Right forelimb (tissue), 1 donor: ENCODE results near the gene XYLT1.

Source experiments
- DNase-seq: peaks from one replicate; pipeline ENCODE4 v3.0.0-alpha.2; 2018

XYLT1 gene

GRCh38 chr16:17275076-17276009 lies 195.4 kb downstream of the XYLT1 start:
- DNase-seq, result no peak

- no peak for DNase-seq
These were observed 197.6 kb downstream of the XYLT1 start for GRCh38 chr16:17273142-17273561.

- DNase-seq, result no peak
These were observed 198.0 kb downstream of the XYLT1 start for GRCh38 chr16:17272716-17273115.

GRCh38 chr16:17271687-17272086 lies 199.1 kb downstream of the XYLT1 start:
- peak; percentile 71 for DNase-seq

- no peak for DNase-seq
These were observed 200.1 kb downstream of the XYLT1 start for GRCh38 chr16:17270683-17271109.

GRCh38 chr16:17270111-17270510 lies 200.6 kb downstream of the XYLT1 start:
- DNase-seq, result no peak

GRCh38 chr16:17269439-17269838 lies 201.3 kb downstream of the XYLT1 start:
- no peak for DNase-seq

GRCh38 chr16:17266608-17267313 lies 204.0 kb downstream of the XYLT1 start:
- no peak for DNase-seq

GRCh38 chr16:17265154-17265553 lies 205.6 kb downstream of the XYLT1 start:
- no peak for DNase-seq

GRCh38 chr16:17261197-17261858 lies 209.4 kb downstream of the XYLT1 start:
- no peak for DNase-seq

GRCh38 chr16:17260276-17260849 lies 210.4 kb downstream of the XYLT1 start:
- DNase-seq, result no peak

- DNase-seq, result no peak
These were observed 210.9 kb downstream of the XYLT1 start for GRCh38 chr16:17259751-17260270.

GRCh38 chr16:17258848-17259713 lies 211.7 kb downstream of the XYLT1 start:
- DNase-seq, result no peak

- DNase-seq, result no peak
These were observed 212.6 kb downstream of the XYLT1 start for GRCh38 chr16:17258077-17258599.

GRCh38 chr16:17257426-17258023 lies 213.2 kb downstream of the XYLT1 start:
- DNase-seq, result no peak

- no peak for DNase-seq
These were observed 218.1 kb downstream of the XYLT1 start for GRCh38 chr16:17252701-17253100.

GRCh38 chr16:17252064-17252463 lies 218.7 kb downstream of the XYLT1 start:
- no peak for DNase-seq

GRCh38 chr16:17251496-17251895 lies 219.3 kb downstream of the XYLT1 start:
- no peak for DNase-seq

- no peak for DNase-seq
These were observed 223.6 kb downstream of the XYLT1 start for GRCh38 chr16:17246974-17247732.

- no peak for DNase-seq
These were observed 224.4 kb downstream of the XYLT1 start for GRCh38 chr16:17246268-17246885.
